Stomach (tissue), 4 donors: Measurements from ENCODE around the gene SLC27A3.
A peak's percentile ranks its signal among the peaks of the same experiment; 100 is the strongest.

Source experiments
- EP300 ChIP-seq: sonication (generic); formaldehyde crosslinking; IDR thresholded peaks from one replicate; pipeline ENCODE4 v1.6.1; 2017; ENCODE audit warnings: antibody characterized with exemption
- POLR2A ChIP-seq, 4 donors: fragments of 450-650 bp; IDR thresholded peaks; one replicate each; pipeline ENCODE4 v1.6.1; 2016; ENCODE audit warnings: antibody characterized with exemption in 4 of 4, control low read depth in 2 of 4, mild to moderate bottlenecking in 1 of 4, moderate library complexity in 1 of 4
- TF ChIP-seq, protein P1 (sequence below), 7 experiments: fragments of 450-650 bp in 4 of 7; fragments of 200-600 bp in 3 of 7; sonication (generic) in 3 of 7; IDR thresholded peaks; one replicate each; pipeline ENCODE4 v1.5.1; 2016 to 2019; ENCODE audit warnings: antibody characterized with exemption in 7 of 7, control low read depth in 2 of 7, mild to moderate bottlenecking in 1 of 7

DNA sequence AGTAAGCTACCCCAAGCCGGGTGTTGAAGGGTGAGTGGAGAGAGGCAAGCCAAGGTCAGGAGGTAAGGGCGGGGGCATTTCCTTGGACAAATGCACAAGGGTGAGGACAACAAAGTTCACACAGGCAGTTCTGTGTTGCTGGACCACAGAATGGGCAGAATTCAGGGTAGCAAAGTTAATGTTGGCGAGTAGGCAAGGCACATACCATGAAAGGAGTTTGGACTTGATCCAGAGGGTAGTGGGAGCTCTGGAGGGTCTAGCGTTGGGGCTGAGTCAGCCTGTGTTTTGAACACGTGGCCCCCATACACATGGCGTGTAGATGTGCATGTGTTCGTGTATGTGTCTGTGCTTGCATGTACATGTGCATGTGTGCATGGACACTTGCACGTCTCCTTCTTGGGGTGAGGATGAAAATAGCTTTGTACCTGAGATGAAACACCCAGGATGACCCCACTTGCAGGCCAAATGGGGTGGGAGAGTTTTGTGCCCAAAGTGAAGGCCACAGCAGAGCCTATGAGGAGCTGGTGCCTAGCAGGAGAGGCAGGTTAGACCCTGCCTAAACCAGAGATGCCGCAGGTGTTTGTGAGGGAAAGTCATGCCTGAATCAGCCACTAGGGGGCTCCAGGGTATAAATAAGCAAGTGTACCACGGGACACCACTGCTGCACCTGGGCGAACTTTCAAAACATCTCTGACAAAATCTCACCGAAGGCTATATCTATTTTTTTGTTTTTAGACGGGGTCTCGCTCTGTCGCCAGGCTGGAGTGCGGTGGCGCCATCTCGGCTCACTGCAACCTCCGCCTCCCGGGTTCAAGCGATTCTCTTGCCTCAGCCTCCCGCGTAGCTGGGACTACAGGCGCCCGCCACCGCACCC, 21.8 kb downstream of the SLC27A3 start:
- TF ChIP-seq, protein P1, sequence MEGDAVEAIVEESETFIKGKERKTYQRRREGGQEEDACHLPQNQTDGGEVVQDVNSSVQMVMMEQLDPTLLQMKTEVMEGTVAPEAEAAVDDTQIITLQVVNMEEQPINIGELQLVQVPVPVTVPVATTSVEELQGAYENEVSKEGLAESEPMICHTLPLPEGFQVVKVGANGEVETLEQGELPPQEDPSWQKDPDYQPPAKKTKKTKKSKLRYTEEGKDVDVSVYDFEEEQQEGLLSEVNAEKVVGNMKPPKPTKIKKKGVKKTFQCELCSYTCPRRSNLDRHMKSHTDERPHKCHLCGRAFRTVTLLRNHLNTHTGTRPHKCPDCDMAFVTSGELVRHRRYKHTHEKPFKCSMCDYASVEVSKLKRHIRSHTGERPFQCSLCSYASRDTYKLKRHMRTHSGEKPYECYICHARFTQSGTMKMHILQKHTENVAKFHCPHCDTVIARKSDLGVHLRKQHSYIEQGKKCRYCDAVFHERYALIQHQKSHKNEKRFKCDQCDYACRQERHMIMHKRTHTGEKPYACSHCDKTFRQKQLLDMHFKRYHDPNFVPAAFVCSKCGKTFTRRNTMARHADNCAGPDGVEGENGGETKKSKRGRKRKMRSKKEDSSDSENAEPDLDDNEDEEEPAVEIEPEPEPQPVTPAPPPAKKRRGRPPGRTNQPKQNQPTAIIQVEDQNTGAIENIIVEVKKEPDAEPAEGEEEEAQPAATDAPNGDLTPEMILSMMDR (IDR thresholded peaks at IDR 0.05), result peak in 5 of 7 experiments; percentile 79 to 94 (median 91)
- no peak for TF ChIP-seq POLR2A (IDR thresholded peaks at IDR 0.05)
- no peak for TF ChIP-seq EP300
